Parathyroid adenoma (tissue), 2 donors: Measurements from ENCODE around the gene ZBTB7A.
"Not testable (repeated sequence)": the region's sequence is repeated elsewhere in the genome, so short reads cannot be mapped to it uniquely, and the experiment has no call there.

Source experiments
- H2AFZ ChIP-seq: fragments of 300-600 bp; sonication (generic); one replicate; pipeline ENCODE4 v1.7.0; 2017; ENCODE audit warnings: antibody characterized with exemption, mild to moderate bottlenecking
- H3K27ac ChIP-seq: fragments of 300-600 bp; sonication (generic); one replicate; pipeline ENCODE4 v1.7.0; 2017
- H3K27me3 ChIP-seq: fragments of 300-600 bp; sonication (generic); one replicate; pipeline ENCODE4 v1.7.0; 2017; ENCODE audit warnings: low read length; ENCODE audit not compliant: control insufficient read depth, insufficient read depth
- H3K36me3 ChIP-seq: fragments of 300-600 bp; sonication (generic); one replicate; pipeline ENCODE4 v1.7.0; 2017; ENCODE audit warnings: low read length; ENCODE audit not compliant: control insufficient read depth, insufficient read depth
- H3K4me1 ChIP-seq: fragments of 300-600 bp; sonication (generic); one replicate; pipeline ENCODE4 v1.7.0; 2017; ENCODE audit warnings: control low read depth
- H3K4me2 ChIP-seq: fragments of 300-600 bp; sonication (generic); one replicate; pipeline ENCODE4 v1.7.0; 2017; ENCODE audit warnings: low read length
- H3K4me3 ChIP-seq: fragments of 300-600 bp; sonication (generic); one replicate; pipeline ENCODE4 v1.7.0; 2017; ENCODE audit warnings: low read depth, low read length
- H3K79me2 ChIP-seq: fragments of 300-600 bp; sonication (generic); one replicate; pipeline ENCODE4 v1.7.0; 2017; ENCODE audit warnings: control low read depth
- H3K9ac ChIP-seq: fragments of 300-600 bp; sonication (generic); one replicate; pipeline ENCODE4 v1.7.0; 2017; ENCODE audit warnings: mild to moderate bottlenecking
- H3K9me3 ChIP-seq: fragments of 300-600 bp; sonication (generic); one replicate; pipeline ENCODE4 v1.7.0; 2017; ENCODE audit warnings: low read length; ENCODE audit not compliant: control insufficient read depth
- CTCF ChIP-seq: fragments of 300-600 bp; sonication (generic); IDR thresholded peaks from one replicate; pipeline ENCODE4 v1.7.0; 2017; ENCODE audit warnings: antibody characterized with exemption, mild to moderate bottlenecking
- donor health status: primary hyperparathyroidism.

ZBTB7A gene

GRCh38 chr19:3998667-3999412, 67.9 kb downstream of the ZBTB7A start:
- H3K79me2 ChIP-seq, H2AFZ ChIP-seq, H3K4me1 ChIP-seq, H3K36me3 ChIP-seq, H3K27me3 ChIP-seq, H3K9me3 ChIP-seq, H3K4me2 ChIP-seq, H3K9ac ChIP-seq, H3K27ac ChIP-seq, H3K4me3 ChIP-seq: not testable (repeated sequence)

- no peak for TF ChIP-seq CTCF
- H3K27me3 ChIP-seq = no peaks in the 10 kb centered on the region
- H3K36me3 ChIP-seq = no peaks in the 10 kb centered on the region
- H3K4me2 ChIP-seq = no peak overlapping the region
- H3K4me1 ChIP-seq = no peaks in the 10 kb centered on the region
- no peak overlapping the region for H3K9ac ChIP-seq
- H3K79me2 ChIP-seq = no peaks in the 10 kb centered on the region
- H3K4me3 ChIP-seq = no peak overlapping the region
- H2AFZ ChIP-seq = no peak overlapping the region
- H3K9me3 ChIP-seq = no peaks in the 10 kb centered on the region
- H3K27ac ChIP-seq = no peak overlapping the region
These were observed 71.1 kb downstream of the ZBTB7A start for GRCh38 chr19:3995607-3996006.
